Neuronal stem cell (in vitro differentiated cells): ENCODE measurements around the gene SUSD3.
A peak's percentile ranks its signal among the peaks of the same experiment; 100 is the strongest.

Experiments
- DNase-seq: peaks from one replicate; pipeline ENCODE4 v3.0.0-alpha.2; 2013; ENCODE audit warnings: low spot score
- H2AFZ ChIP-seq: one replicate; pipeline ENCODE4 v1.6.1; 2013; ENCODE audit warnings: mild to moderate bottlenecking, low read length, inconsistent platforms
- H2AK5ac ChIP-seq: 2 replicates; pipeline ENCODE4 v1.6.1; 2013; ENCODE audit warnings: low read depth, mild to moderate bottlenecking, inconsistent platforms, low read length, moderate library complexity, mixed read lengths
- H2BK120ac ChIP-seq: 2 replicates; pipeline ENCODE4 v1.6.1; 2013; ENCODE audit warnings: low read depth, mild to moderate bottlenecking, inconsistent platforms, low read length, moderate library complexity, mixed read lengths
- H2BK12ac ChIP-seq: one replicate; pipeline ENCODE4 v1.6.1; 2013; ENCODE audit warnings: low read length, inconsistent platforms
- H2BK15ac ChIP-seq: 2 replicates; pipeline ENCODE4 v1.6.1; 2013; ENCODE audit warnings: mild to moderate bottlenecking, low read length, inconsistent platforms, mixed read lengths
- H2BK5ac ChIP-seq: one replicate; pipeline ENCODE4 v1.6.1; 2013; ENCODE audit warnings: inconsistent platforms, mild to moderate bottlenecking, low read length, moderate library complexity
- H3K14ac ChIP-seq: one replicate; pipeline ENCODE4 v1.6.1; 2013; ENCODE audit warnings: low read length, inconsistent platforms
- H3K18ac ChIP-seq: 2 replicates; pipeline ENCODE4 v1.6.1; 2013; ENCODE audit warnings: low read length, inconsistent platforms
- H3K23ac ChIP-seq: 2 replicates; pipeline ENCODE4 v1.6.1; 2013; ENCODE audit warnings: low read depth, mild to moderate bottlenecking, mixed read lengths, low read length, inconsistent platforms; ENCODE audit not compliant: poor library complexity
- H3K27ac ChIP-seq: replicated peaks from 3 replicates; pipeline ENCODE4 v1.5.1; 2013; ENCODE audit warnings: low read length, inconsistent platforms
- H3K27me3 ChIP-seq, 3 experiments: 2 replicates each; pipeline ENCODE4 v1.6.1; 2013; ENCODE audit warnings: low read length in 3 of 3, mild to moderate bottlenecking in 2 of 3, inconsistent platforms in 1 of 3, low read depth in 1 of 3, mixed read lengths in 1 of 3, moderate library complexity in 1 of 3; ENCODE audit not compliant: control insufficient read depth in 3 of 3, insufficient read depth in 3 of 3
- H3K36me3 ChIP-seq, 2 donors: replicated peaks in 1 of 2; 2 replicates each; pipeline ENCODE4 v1.6.1; 2013; ENCODE audit warnings: low read length in 2 of 2; ENCODE audit not compliant: control insufficient read depth in 2 of 2, insufficient read depth in 2 of 2
- H3K4ac ChIP-seq: 2 replicates; pipeline ENCODE4 v1.6.1; 2013; ENCODE audit warnings: inconsistent platforms, mild to moderate bottlenecking, low read length, moderate library complexity
- H3K4me1 ChIP-seq, 2 donors: 1 replicate in 1 of 2; 2 replicates in 1 of 2; pipeline ENCODE4 v1.6.1; 2013; ENCODE audit warnings: low read length in 2 of 2, low read depth in 1 of 2; ENCODE audit not compliant: control insufficient read depth in 2 of 2, insufficient read depth in 1 of 2
- H3K4me2 ChIP-seq: one replicate; pipeline ENCODE4 v1.6.1; 2013; ENCODE audit warnings: mild to moderate bottlenecking, low read length, inconsistent platforms; ENCODE audit not compliant: insufficient read depth, poor library complexity, severe bottlenecking
- H3K4me3 ChIP-seq, 2 donors: 2 replicates each; pipeline ENCODE4 v1.5.1; 2013; ENCODE audit warnings: low read length in 2 of 2, mild to moderate bottlenecking in 2 of 2, inconsistent platforms in 1 of 2, moderate library complexity in 1 of 2
- H3K79me1 ChIP-seq: one replicate; pipeline ENCODE4 v1.6.1; 2013; ENCODE audit warnings: low read depth, mild to moderate bottlenecking, inconsistent platforms, low read length, moderate library complexity
- H3K9ac ChIP-seq: one replicate; pipeline ENCODE4 v1.6.1; 2013; ENCODE audit warnings: mild to moderate bottlenecking, low read depth, low read length, inconsistent platforms; ENCODE audit not compliant: poor library complexity
- H3K9me3 ChIP-seq, 2 donors: replicated peaks in 1 of 2; 2 replicates each; pipeline versions ENCODE3 to v1.6.1; 2013; ENCODE audit warnings: low read length in 2 of 2, mild to moderate bottlenecking in 2 of 2, inconsistent platforms in 1 of 2, low read depth in 1 of 2, mixed read lengths in 1 of 2, moderate library complexity in 1 of 2; ENCODE audit not compliant: control insufficient read depth in 2 of 2, insufficient read depth in 1 of 2
- H4K8ac ChIP-seq: one replicate; pipeline ENCODE4 v1.6.1; 2013; ENCODE audit warnings: low read depth, mild to moderate bottlenecking, inconsistent platforms, low read length, moderate library complexity
- H4K91ac ChIP-seq: one replicate; pipeline ENCODE4 v1.6.1; 2013; ENCODE audit warnings: low read length, low read depth, mild to moderate bottlenecking, inconsistent platforms; ENCODE audit not compliant: poor library complexity
- WGBS, 2 donors: extraction: QIAGEN DNeasy Blood & Tissue Kit; methylation state at CpG; one replicate each; pipeline ENCODE4 v1.1.7; 2013; ENCODE audit warnings: missing lambda C conversion rate in 2 of 2, mixed read lengths in 1 of 2; ENCODE audit not compliant: insufficient read length in 2 of 2, insufficient replicate concordance in 1 of 2; ENCODE audit errors: extremely low coverage in 2 of 2; 5-methylcytosine and 5-hydroxymethylcytosine counted together

The SUSD3 gene

DNA sequence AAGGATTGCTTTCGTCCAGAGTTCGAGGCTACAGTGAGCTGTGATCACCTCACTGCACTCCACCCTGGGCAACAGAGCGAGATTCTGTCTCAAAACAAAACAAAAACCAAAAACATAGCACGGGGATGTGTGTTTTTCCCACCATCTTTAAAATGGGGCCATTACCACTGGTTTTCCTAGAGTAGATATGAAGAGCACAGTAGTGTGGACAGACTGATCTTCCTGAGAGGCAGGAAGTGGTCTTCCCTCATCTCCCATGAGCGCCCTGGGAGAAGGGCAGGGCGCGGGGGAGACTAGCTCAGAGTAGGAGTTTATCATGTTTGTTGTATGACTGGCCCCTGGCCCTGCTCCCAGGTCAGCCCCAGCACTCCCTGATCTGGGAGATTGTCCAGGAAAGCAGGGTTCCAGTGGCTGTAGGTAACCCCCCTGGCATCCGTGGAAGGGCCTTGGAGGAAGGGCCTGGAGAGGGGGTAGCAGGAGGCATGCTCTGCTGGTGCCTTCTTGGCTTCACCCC, 2.3 kb downstream of the SUSD3 start:
- Histone ChIP-seq H3K4me2 (no peak overlapping the region), H3K79me1 (no peaks in the 10 kb centered on the region), H3K27me3 (peaks cover 0 to 58% (median 11%) of the 10 kb centered on the region in 3 experiments), H3K4ac (no peak overlapping the region), H2BK15ac (no peak overlapping the region), H2BK12ac (no peak overlapping the region), H2BK5ac (no peak overlapping the region), H3K4me3 (no peak overlapping the region), H3K9me3 (no peaks in the 10 kb centered on the region), H3K9ac (no peak overlapping the region), H4K8ac (no peak overlapping the region), H2AFZ (no peak overlapping the region), H3K23ac (no peak overlapping the region), H3K14ac (no peak overlapping the region), H2AK5ac (peak overlapping the region; percentile 1), H2BK120ac (no peak overlapping the region), H3K36me3 (no peaks in the 10 kb centered on the region), H4K91ac (no peak overlapping the region), H3K27ac (no peak overlapping the region), H3K18ac (peak overlapping the region; percentile 59), H3K4me1 (peaks cover 0 to 3% of the 10 kb centered on the region in 2 donors)
- no CpG with 5 or more reads among the region's 8 CpGs for WGBS, 2 donors
- DNase-seq = no peak

- H3K9ac ChIP-seq = no peak overlapping the region
- DNase-seq = no peak
- no peak overlapping the region for H2AFZ ChIP-seq
- H3K79me1 ChIP-seq = no peaks in the 10 kb centered on the region
- no peak overlapping the region for H2BK15ac ChIP-seq
- no peak overlapping the region for H3K4ac ChIP-seq
- H2BK120ac ChIP-seq = no peak overlapping the region
- no peak overlapping the region for H4K8ac ChIP-seq
- peaks cover 0 to 53% (median 11%) of the 10 kb centered on the region in 3 experiments for H3K27me3 ChIP-seq
- H3K9me3 ChIP-seq = no peaks in the 10 kb centered on the region
- H3K4me2 ChIP-seq = no peak overlapping the region
- H3K23ac ChIP-seq = no peak overlapping the region
- peak overlapping the region; percentile 16 for H2BK5ac ChIP-seq
- WGBS, 2 donors = no CpG with 5 or more reads among the region's 4 CpGs
- H4K91ac ChIP-seq = no peak overlapping the region
- H3K4me3 ChIP-seq = no peak overlapping the region
- peaks cover 0 to 3% of the 10 kb centered on the region in 2 donors for H3K4me1 ChIP-seq
- no peak overlapping the region for H2BK12ac ChIP-seq
- no peak overlapping the region for H2AK5ac ChIP-seq
- no peak overlapping the region for H3K14ac ChIP-seq
- no peaks in the 10 kb centered on the region for H3K36me3 ChIP-seq
- H3K18ac ChIP-seq = no peak overlapping the region
- H3K27ac ChIP-seq = no peak overlapping the region
Measured at GRCh38 chr9:93061260-93061751, 2.8 kb downstream of the SUSD3 start.

DNA sequence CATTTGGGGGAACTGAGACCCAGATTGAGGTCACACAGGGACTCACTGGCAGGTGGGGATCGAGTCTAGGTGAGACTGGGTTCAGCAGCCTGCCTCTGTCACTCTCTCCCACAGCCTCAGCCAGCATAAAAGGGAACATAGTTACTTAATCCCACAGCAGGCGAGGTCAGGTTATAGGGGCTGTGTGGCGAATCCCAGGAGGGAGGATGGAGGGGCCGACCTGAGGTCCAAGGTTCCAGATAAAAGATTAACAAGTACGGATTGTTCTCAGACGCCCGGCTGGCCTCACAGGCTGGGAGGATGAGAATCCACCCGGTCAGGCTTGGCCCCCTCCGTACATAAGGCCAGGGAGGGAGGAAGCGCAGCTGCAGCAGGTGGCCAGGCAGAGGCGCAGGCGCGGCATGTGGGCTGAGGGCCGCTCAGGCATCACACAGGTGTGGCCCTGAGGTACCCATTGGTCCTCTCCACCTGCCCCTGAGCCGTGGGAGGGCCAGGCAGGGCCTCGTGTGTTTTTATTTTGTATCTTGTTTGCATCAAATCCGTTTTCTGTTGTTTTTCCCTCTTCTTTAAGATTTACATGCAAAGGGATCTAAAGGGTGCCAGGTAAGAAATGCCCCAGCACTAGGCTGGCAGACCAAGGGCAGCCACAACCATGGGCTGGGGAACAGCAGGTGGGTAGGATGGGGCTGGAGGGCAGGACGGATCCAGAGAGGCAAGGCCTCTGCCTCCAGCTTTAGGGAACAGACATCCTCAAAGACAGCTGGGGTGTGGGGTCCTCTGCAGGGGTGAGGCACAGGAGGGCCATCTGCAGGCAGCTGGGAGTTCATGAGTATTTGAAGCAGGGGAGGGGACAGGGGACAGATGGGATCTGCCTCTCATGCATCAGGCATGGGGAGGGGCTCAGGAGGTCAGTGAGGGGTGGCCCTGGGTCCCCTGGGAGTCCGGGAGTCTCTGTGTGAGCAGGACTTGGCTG, 3.6 kb downstream of the SUSD3 start:
- Histone ChIP-seq H3K79me1 (no peaks in the 10 kb centered on the region), H2AFZ (no peak overlapping the region), H3K18ac (peak overlapping the region; percentile 25), H3K9ac (no peak overlapping the region), H3K36me3 (no peaks in the 10 kb centered on the region), H3K27ac (no peak overlapping the region), H3K4me1 (peaks cover 0 to 3% of the 10 kb centered on the region in 2 donors), H3K4me2 (no peak overlapping the region), H2BK120ac (no peak overlapping the region), H3K4me3 (no peak overlapping the region), H3K4ac (no peak overlapping the region), H3K14ac (no peak overlapping the region), H2BK12ac (no peak overlapping the region), H2BK15ac (no peak overlapping the region), H2AK5ac (peak overlapping the region; percentile 33), H3K23ac (no peak overlapping the region), H2BK5ac (peak overlapping the region; percentile 16), H4K8ac (no peak overlapping the region), H3K9me3 (no peaks in the 10 kb centered on the region), H3K27me3 (peaks cover 0 to 48% (median 11%) of the 10 kb centered on the region in 3 experiments), H4K91ac (no peak overlapping the region)
- no CpG with 5 or more reads among the region's 19 CpGs for WGBS, 2 donors
- DNase-seq = no peak
